ENCODE results near the gene CDAN1. TPM values are rescaled to one million over a fixed set of nuclear protein-coding genes. Genes with fewer than 3 reads are reported as not detected.

Gene CDAN1
- total RNA-seq, 4 donors from 2014 or later = 9.1 to 16.5 (median 10.7) TPM

DNA sequence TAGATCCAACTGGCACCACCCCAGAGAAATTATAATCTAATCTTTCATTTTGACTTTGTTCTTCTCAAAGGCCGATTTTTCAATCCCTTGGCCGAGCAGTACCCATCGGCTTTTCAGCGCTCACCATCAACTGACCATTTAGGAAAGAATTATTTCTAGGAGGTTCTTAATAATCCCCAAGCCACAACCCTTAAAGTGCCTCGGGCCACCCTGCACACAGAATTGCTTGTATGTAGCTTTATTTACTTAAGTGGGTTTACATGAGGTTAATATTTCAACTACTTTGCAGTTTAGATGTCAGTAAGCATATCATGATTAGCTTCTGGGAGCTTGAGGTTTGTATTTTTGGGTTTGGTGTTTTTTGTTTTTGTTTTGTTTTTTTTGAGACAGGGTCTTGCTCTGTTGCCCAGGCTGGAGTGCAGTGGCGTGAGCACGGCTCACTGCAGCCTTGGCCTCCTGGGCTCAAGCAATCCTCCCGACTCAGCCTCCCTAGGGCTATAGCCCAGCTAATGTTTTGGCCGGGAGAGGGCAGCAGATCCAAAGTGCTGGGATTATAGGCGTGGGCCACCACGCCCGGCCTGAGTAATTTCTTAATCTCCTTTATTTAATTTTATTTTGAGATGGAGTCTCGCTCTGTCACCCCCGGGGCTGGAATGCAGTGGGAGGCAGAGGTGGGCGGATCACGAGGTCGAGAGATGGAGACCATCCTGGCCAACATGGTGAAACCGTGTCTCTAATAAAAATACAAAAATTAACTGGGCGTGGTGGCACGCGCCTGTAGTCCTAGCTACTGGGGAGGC, 801 bp upstream of the CDAN1 start:
- DNase-seq = no peak
- Histone ChIP-seq H3K4me1 (peaks cover 0 to 18% (median 6%) of the 10 kb centered on the region in 4 donors), H3K27ac (peak overlapping the region; percentile 79 to 88 (median 80)), H3K36me3 (peaks cover 0 to 14% (median 0%) of the 10 kb centered on the region in 3 donors), H3K27me3 (no peaks in the 10 kb centered on the region), H3K9me3 (no peaks in the 10 kb centered on the region), H3K4me3 (peak overlapping the region; percentile 89 to 94 (median 93))
- no peak for TF ChIP-seq POLR2A (IDR thresholded peaks at IDR 0.05)
- TF ChIP-seq, protein P1, sequence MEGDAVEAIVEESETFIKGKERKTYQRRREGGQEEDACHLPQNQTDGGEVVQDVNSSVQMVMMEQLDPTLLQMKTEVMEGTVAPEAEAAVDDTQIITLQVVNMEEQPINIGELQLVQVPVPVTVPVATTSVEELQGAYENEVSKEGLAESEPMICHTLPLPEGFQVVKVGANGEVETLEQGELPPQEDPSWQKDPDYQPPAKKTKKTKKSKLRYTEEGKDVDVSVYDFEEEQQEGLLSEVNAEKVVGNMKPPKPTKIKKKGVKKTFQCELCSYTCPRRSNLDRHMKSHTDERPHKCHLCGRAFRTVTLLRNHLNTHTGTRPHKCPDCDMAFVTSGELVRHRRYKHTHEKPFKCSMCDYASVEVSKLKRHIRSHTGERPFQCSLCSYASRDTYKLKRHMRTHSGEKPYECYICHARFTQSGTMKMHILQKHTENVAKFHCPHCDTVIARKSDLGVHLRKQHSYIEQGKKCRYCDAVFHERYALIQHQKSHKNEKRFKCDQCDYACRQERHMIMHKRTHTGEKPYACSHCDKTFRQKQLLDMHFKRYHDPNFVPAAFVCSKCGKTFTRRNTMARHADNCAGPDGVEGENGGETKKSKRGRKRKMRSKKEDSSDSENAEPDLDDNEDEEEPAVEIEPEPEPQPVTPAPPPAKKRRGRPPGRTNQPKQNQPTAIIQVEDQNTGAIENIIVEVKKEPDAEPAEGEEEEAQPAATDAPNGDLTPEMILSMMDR (IDR thresholded peaks at IDR 0.05) = peak in 3 of 6 experiments; percentile 41 to 46 (median 45)

DNA sequence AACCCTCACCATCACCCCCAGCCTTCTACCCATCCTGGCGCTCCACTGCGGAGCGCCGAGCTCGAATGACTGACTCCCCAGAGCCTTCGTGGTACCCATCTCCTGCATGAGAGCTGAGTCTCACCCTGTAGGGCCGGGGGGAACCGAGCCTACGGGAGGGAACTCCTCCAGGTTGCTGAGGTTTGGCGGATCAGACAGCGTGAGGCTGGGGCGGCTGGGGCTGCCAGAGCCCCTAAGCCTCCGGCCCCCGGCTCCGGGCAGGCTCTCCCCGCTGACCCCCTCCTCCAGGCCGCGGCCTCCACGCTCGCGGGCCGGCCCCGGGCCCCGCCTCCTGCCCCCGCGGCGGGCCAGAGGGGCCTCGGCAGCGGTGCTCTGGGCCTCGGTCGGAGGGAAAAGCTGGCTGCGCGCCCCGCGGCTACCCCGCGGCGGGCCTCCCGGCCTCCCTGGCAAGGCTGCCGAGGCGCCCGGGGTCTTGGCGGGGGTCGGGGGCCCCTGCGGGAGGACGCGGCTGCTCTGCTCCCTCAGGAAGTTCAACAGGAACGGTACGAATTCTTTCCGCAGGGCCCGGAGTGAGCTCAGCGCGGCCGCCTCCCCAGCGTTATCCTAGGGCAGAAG, 643 bp downstream of the CDAN1 start:
- H3K27me3 ChIP-seq = no peaks in the 10 kb centered on the region
- H3K9me3 ChIP-seq = no peaks in the 10 kb centered on the region
- TF ChIP-seq POLR2A (IDR thresholded peaks at IDR 0.05) = no peak
- TF ChIP-seq, protein P1 (IDR thresholded peaks at IDR 0.05) = no peak
- peaks cover 0 to 18% (median 6%) of the 10 kb centered on the region in 4 donors for H3K4me1 ChIP-seq
- H3K4me3 ChIP-seq = peak overlapping the region; percentile 89 to 94 (median 93)
- H3K27ac ChIP-seq = peak overlapping the region; percentile 79 to 88 (median 80)
- H3K36me3 ChIP-seq = peaks cover 0 to 29% (median 0%) of the 10 kb centered on the region in 3 donors
- DNase-seq = no peak

- Histone ChIP-seq H3K27ac (no peak overlapping the region), H3K9me3 (no peaks in the 10 kb centered on the region), H3K36me3 (peaks cover 0 to 36% (median 0%) of the 10 kb centered on the region in 3 donors), H3K4me3 (peak overlapping the region; percentile 89 to 94 (median 93)), H3K27me3 (no peaks in the 10 kb centered on the region), H3K4me1 (peaks cover 0 to 18% (median 6%) of the 10 kb centered on the region in 4 donors)
- TF ChIP-seq POLR2A (IDR thresholded peaks at IDR 0.05) = no peak
- TF ChIP-seq, protein P1 (IDR thresholded peaks at IDR 0.05) = no peak
- no peak for DNase-seq
Observed at GRCh38 chr15:42735382-42736165, 1.4 kb downstream of the CDAN1 start.

- H3K36me3 ChIP-seq = peaks cover 0 to 50% (median 0%) of the 10 kb centered on the region in 3 donors
- no peaks in the 10 kb centered on the region for H3K9me3 ChIP-seq
- no peak overlapping the region for H3K4me3 ChIP-seq
- DNase-seq = no peak
- H3K27me3 ChIP-seq = no peaks in the 10 kb centered on the region
- no peak overlapping the region for H3K27ac ChIP-seq
- TF ChIP-seq, protein P1 (IDR thresholded peaks at IDR 0.05) = no peak
- no peak for TF ChIP-seq POLR2A (IDR thresholded peaks at IDR 0.05)
- H3K4me1 ChIP-seq = peaks cover 0 to 18% (median 6%) of the 10 kb centered on the region in 4 donors
Observed at GRCh38 chr15:42734076-42734672, 2.8 kb downstream of the CDAN1 start.

GRCh38 chr15:42733027-42733426, 3.9 kb downstream of the CDAN1 start:
- no peak for DNase-seq
- no peak overlapping the region for H3K27ac ChIP-seq
- H3K4me1 ChIP-seq = peaks cover 0 to 18% (median 6%) of the 10 kb centered on the region in 4 donors
- H3K36me3 ChIP-seq = peaks cover 0 to 61% (median 0%) of the 10 kb centered on the region in 3 donors
- no peaks in the 10 kb centered on the region for H3K27me3 ChIP-seq
- H3K4me3 ChIP-seq = no peak overlapping the region
- H3K9me3 ChIP-seq = no peaks in the 10 kb centered on the region
- TF ChIP-seq, protein P1 (IDR thresholded peaks at IDR 0.05) = no peak
- no peak for TF ChIP-seq POLR2A (IDR thresholded peaks at IDR 0.05)
